HG02763 (cell line): ENCODE data around the gene KLC3.
"Not testable (repeated sequence)": the region's sequence is repeated elsewhere in the genome, so short reads cannot be mapped to it uniquely, and the experiment has no call there.

Experiments used
- ATAC-seq: cut with Tn5 transposase; IDR thresholded peaks from one replicate; pipeline ENCODE4 v1.9.1; 2021; ENCODE audit warnings: mild to moderate bottlenecking, moderate library complexity; ENCODE audit not compliant: unreplicated experiment

Gene KLC3

DNA sequence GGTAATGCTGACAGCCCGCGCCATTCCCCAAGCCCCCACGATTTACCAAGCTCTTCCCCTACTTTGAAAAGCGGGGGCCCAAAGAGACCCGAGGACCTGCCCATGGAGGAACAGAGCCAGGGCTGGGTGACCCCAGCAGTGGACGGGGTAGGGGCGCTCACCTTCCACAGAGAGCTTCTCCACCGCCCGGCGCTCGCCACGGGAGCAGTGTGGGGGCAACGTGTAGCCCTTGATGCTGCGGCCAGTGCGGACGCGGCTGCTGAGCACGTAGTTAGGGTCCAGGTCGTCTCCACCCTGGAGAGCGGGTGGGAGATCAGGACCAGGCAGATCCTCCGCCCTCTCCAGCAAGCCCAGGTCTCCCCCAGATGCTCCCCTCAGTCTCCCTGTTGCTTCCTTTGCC, 25.2 kb upstream of the KLC3 start:
- ATAC-seq = no peak

DNA sequence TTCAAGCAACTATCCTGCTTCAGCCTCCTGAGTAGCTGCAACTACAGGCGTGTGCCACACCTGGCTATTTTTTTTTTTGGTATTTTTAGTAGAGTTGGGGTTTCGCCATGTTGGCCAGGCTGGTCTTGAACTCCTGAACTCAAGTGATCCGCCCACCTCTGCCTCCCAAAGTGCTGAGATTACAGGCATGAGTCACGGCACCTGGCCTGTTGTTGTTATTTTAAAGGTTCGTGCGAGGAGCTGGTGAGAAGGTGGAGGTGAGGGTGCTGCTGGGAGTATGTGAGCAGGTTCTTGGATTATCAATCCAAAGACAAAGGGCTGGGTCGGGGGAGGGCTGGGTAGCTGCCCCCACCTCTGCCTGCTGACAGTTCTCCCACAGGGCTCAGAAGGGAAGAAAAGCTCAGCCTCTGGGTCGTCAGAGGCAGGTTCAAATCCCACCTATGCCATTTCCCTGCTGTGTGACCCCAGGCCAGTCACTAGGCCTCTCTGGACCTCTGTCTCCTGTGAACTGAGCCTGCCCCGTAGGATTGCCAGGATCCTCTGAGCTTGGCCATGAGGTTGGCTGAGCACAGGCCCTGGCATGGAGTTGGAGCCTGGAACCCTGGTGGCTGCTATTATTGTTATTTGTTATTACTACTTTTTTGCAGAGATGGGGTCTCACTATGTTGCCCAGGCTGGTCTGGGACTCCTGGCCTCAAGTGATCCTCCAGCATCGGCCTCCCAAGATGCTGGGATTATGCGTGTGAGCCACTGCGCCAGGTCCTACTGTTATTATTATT, 19.4 kb upstream of the KLC3 start:
- no peak for ATAC-seq

DNA sequence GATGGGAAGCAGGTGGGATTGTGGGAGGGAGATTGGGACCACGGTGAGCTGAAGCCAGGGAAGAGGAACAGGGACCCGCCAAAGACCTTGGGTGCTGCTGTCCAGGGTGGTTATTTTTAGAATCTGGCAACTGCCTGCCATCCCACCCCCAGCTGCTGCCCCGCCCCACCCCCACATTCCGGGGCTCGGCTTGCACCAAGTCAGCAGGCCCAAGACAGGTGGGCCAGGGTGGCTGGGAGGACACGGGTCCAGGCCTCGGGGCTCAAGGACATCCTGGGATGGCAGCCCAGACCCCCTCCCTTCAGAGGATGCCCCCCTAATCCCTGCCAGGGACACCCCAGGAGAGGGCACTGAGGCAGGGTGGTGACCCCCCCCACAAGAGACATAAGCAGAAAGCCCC, 18.7 kb upstream of the KLC3 start:
- ATAC-seq = no peak

DNA sequence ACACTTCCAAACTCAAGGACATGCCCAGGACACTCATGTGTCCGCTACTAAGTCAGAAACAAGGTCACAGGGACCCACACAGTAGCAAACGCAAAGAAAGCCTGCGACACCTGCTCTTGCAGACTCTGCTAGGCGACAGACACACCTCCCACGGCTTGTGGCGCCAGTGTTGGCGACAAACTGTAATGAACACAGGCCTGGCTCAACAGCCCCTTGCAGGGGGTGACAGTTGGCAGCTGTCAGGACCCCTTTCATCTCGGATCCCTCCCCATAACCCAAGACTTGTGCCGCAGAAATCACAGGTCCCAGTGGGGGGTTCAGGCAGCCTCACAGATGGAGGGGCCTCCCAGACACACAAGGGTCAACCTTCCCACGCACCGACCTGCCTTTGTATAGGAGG, 18.2 kb upstream of the KLC3 start:
- no peak for ATAC-seq

DNA sequence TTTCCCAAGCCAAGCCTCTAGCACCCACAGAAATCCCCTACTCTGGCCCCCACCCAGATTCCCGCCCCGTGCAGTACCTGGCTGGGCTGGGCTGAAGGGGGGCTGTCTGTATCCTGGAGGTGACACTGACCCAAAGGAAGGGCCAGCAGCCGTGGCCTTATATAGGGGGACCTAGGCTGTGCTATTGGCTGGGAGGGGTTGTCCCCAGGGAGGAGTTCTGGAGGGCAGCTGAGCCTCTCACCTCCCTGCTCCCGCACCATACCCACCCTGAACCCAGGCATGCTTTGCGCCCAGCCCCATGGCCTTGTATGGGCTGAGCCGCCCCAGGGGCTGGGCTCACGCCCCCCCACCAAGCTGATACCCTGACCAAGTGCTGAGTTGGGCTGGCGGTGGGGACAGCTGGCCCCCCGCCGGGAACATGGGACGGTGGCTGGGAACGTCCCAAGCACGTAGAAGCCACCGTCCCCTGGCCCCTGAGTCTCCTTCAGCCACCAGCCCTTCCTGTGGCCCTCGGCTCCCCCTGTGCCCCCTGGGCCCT, 17.7 kb upstream of the KLC3 start, which contains the start of gene CKM:
TSS of gene CKM (minus strand) at position 132 of the 538 bp plus-strand sequence. CDS start 3,162 bp downstream, outside the sequence.
- no peak for ATAC-seq

DNA sequence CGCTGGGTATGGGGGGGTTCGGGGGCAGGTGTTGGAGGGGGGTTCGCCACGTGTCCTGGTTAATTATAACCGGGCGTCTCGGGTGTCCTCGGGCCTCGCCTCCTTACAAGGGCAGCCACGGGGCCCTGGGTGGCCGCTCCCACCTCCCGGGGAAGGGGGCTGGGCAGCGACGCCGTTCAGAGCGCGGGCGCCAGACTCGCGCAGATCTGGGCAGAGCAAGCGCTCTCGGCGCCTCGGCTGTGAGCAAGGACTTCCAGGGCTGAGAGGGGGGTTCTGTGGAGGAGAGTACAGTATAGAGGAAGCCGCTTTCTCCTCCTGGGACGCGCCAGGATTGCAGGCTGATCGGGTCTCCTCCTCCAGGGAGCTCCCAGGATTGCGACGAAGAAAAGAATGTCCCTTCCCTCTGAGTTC, 16.9 kb upstream of the KLC3 start:
- ATAC-seq = no peak

DNA sequence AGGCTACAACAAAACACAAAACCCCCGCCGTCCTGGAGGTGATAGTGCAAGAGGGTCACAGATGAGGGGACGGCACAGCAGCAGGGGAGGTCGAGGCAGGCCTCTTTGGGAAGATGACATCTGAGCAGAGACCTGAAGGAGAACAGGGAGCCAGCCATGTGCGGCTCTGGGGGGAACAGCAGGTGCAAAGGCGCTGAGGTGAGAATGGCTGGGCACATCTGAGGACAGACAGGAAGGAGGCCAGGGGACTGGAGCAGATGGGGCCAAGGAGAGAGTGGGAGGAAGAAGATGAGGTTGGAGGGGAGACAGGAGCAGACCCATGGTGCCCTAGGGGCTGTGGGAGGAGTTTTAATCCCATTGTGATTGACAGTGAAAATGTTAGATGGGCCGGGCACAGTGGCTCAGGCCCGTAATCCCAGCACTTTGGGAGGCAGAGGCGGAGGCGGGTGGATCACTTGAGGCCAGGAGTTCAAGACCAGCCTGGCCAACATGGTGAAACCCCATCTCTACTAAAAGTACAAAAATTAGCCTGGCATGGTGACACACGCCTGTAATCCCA, 16.1 kb upstream of the KLC3 start:
- ATAC-seq = no peak

DNA sequence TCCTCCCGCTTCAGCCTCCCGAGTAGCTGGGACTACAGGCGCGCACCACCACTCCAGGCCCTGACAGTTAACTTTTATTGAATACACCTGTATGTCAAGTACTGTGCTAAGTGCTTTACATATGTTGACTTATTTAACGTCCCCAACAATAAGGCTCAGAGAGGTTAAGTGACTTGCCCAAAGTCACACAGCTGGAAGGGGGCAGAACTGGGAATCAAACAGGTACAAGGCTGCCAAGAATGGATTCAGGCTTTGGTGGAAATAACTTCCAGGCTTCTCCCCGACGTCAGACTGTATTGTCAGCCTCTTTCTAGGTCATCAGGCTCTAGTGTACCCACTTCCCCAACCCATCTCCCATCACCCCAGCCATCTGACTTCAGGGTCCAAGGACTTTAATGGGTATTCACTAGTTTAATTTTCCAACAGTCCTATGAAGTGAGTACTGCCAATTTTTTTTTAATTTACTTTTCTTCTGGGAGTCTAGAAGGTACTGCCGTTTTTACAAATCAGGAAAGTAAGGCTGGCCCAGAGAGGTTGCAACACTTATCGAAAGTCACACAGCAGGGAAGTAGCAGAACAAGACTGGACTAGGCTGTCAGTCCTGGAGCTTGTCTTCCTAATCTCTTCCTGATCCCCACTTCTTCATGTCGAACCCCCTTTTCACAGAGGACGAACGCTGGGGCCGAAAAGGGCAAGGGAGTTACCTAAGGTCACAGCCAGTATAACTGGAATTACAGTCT, 13.0 kb upstream of the KLC3 start:
- no peak for ATAC-seq

DNA sequence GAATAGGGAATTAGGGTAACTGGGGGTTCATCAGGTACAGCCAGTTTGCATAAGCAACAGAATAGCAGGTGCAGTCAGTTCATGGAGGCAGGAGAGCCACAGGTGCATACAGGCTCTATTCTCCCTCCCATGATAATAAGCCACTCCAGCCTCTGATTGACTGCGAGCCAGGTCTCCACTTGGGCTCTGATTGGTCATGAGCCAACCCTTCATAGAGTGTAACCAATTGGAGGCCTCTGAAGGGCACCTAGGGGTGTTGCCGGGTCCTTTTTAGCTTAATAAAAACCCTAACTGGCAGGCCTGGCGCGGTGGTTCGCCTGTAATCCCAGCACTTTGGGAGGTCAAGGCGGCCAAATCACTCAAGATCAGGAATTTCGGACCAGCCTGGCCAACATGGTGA, 9.1 kb upstream of the KLC3 start:
- no peak for ATAC-seq

DNA sequence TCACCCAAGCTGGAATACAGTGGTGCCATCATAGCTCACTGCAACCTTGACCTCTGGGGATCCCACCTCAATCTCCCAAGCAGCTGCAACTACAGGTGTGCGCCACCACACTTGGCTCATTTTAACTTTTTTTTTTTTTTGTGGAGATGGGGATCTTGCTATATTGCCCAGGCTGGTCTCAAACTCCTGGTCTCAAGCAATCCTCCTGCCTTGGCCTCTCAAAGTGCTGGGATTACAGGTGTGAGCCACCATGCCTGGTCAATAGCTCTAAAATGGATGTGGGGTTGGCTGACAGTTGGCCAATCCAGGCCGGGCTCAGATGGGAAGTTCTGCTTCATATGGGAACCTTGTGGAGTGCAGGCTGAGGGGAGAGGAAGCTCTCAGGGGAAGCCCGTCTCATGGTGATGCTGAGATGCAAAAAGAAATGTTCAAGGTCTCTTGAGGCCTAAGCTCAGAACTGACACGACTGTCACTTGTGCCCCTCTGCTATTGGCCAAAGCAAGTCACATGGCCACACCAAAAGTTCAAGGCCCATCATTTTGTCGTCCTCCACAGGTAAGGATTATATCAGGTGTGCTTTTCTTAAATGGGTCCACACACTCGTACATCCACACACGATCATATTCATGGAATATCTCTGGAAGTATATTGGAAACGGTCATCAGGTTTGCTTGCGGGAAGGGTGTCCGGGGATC, 6.8 kb upstream of the KLC3 start:
- ATAC-seq = no peak

DNA sequence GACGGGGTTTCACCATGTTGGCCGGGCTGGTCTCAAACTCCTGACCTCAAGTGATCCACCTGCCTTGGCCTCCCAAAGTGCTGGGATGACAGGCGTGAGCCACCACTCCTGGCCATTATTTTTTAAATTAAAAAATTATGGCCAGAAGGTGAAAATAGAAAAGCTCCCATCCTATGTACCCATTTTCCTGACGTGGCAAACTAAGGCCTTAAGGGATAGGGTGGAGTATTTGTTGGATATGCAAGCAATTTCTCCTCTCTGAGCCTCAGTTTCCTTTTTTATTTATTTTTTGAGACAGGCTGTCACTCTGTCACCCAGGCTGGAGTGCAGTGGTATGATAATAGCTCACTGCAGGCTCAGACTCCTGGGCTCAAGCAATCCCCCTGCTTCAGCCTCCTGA, 5.7 kb upstream of the KLC3 start:
- not testable (repeated sequence) for ATAC-seq

DNA sequence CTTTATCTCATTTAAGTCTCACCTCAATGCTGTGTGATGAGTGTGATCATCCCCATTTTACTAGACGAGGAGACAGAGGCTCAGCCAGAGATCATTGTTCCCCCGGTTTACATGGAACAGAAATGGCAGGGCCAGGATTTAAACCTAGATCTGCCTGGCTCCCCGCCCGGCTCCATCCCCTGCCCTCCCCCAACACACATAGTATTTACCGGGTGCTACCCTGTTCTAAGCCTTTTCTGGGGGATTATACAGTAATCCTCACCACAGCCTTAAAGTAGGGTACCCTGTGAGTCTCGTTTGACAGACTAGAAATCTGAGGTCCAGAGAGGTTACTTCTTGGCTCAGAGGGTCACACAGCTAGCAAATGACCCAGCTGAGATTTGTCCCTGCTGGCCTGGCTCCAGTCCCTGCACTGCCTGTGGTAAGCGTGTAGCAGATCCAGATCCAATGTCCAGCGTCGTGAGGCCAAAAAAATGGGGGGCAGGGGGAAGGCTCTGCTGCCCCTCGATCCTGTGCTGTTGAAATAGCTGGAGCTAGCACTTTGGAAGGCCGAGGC, 3.8 kb upstream of the KLC3 start:
- no peak for ATAC-seq

DNA sequence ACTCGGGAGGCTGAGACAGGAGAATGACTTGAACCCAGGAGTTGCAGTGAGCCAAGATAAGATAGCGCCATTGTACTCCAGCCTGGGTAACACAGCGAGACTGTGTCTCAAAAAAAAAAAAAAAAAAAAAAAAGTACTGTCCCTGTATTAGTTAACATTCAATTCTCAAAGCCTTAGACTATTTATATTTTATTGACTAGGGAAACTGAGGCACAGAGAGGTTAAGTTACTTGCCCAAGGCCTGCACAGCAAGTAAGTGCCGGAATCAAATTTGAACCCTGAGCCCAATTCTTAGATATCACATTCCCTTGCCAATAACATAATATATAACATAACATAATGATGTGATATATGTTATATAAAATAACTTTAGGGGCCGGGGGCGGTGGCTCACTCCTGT, 921 bp upstream of the KLC3 start:
- no peak for ATAC-seq

DNA sequence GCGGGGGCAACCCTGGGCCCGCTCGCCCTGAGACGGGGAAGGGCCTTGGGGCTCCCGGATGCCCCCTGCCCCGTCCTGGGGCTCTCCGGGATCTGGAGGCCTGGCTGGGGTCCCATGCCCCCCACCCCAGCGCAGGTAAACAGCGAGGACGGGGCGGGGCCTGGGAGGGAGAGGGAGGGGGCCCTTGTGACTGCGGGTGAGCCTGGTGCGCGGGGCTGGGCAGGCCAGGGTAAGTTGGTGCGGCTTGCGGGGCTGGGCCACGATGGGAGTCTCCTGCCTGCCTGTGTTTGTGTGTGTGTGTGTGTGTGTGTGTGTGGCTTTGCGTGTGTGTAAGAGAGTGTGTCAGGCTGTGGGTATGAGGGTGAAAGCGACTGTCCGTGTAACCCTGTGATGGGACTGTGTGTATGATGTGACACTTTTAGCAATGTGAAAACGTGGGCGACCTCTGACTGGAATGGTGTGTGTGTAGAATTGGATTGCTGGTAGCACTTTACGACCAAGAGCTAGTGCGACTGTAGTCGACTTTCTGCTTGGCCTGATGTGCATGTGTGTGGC, 426 bp downstream of the KLC3 start:
- ATAC-seq = no peak

DNA sequence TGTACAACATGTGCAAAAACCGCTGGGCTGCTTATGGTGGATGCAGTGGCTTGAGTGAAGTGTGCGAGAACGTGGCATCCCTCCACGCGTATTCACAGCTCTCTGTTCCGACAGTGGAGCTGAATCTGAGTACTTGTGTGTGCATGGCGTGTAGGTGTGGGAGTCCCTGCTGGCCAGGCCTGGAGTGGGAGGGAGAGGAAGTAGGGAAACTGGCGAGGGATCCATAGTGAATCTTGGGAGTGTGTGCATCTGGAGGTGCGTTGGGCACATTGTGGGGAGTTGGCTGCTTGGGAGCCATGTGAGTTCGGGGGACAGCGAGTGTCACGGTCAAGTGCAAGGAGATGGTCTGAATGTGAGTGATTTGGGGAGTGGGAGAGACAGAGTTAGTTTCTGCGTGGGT, 2.4 kb downstream of the KLC3 start:
- no peak for ATAC-seq

DNA sequence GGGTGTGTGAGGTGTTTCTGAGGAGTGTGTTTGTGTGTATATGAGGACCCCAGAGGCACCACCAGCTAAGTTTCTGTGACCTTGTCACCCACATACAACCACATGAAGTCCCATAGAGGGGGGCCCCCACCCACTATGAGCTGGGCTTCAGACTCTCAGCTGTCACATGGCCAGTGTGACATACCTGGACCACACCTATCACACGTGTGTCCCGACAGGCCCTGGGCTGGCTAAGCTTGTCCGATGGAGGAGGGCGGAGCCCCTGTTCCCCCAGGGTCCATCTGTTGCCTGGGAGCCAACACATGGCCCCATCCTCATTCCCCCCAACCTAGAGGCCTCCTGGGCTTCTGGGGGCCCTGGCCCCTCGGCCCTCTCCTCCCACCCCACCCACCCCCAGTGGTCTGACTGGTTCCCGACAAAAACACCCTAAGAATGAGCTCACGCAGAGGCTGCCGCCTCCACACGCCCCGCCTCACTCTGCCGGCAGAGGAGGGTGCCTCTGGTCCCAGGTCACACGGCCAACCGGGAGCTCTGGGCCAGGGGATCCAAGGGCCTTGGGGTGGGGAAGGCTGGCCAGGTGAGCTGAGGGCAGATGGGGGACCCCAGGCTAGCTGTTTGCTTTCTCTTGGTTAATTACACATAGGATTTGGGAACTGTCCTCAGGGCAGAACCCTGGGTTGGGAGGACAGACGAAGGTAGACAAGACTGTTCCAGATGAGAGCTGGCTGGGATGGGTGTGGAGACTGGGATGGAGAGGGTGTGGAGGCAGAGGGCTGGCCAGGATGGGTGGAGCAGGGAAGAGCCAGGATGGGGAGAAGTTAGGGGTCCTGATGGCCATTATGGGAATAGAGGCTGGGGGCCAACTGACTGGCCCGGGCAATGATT, 4.3 kb downstream of the KLC3 start:
- ATAC-seq = no peak

DNA sequence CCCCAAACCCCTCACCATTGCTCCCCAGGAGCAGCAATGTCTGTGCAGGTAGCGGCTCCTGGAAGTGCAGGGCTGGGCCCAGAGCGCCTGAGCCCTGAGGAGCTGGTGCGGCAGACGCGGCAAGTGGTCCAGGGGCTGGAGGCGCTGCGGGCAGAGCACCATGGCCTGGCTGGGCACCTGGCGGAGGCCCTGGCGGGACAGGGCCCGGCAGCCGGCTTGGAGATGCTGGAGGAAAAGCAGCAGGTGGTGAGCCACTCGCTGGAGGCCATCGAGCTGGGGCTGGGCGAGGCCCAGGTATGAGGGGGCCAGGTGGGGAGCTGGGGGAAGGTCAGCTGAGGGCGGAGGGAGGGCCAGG, 4.9 kb downstream of the KLC3 start:
- no peak for ATAC-seq

DNA sequence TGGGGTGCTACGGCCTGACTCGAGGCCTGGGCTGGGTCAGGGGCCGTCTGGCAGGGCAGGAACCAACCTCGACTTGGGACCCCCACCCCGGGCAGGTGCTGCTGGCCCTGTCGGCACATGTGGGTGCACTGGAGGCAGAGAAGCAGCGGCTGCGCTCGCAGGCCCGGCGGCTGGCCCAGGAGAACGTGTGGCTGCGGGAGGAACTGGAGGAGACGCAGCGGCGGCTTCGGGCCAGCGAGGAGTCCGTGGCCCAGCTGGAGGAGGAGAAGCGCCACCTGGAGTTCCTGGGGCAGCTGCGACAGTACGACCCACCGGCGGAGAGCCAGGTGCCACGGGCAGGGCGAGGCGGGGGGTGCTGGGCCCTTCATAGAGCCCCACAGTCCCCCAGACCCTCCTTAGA, 5.9 kb downstream of the KLC3 start:
- no peak for ATAC-seq

DNA sequence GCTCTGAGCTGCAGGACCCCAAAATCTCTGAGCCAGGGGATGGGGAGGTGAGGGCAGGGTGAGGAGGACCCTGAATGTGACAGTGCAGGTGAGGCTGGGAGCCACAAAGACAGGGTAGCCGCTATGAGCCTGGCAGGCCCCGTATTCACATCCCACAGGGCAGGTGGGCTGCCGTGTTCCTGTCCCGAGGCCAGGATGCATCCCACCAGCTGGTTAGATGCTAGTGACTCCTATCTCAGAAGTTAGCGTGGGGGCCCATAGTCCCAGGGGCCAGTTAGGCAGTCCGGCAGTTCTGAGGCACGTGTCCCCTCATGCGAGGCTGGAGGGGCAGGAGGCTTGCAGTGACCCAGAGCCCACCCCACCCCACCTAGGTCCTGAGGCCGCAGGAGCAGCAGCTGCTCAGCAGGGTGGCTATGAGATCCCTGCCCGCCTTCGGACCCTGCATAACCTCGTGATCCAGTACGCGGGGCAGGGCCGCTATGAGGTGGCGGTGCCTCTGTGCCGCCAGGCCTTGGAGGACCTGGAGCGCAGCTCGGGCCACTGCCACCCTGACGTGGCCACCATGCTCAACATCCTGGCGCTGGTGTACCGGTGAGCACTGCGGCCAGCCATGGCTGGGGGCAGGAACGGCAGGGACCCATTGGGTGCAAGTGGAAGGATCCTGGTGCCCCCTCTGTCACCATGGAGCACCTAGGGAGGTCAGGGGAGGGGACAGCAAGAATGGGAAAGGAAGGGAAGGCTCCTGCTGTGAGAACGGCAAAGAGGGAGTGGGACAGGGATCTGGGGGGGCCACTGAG, 7.2 kb downstream of the KLC3 start:
- ATAC-seq = no peak
